Measurements from ENCODE around the gene PDIA6. TPM values are rescaled to one million over a fixed set of nuclear protein-coding genes. Genes with fewer than 3 reads are reported as not detected.

Gene PDIA6
- total and polyA plus RNA-seq, 2 donors (not counting 3 experiments of a cell fraction or from before 2014, with no cell fraction given) = 335 to 424 TPM

DNA sequence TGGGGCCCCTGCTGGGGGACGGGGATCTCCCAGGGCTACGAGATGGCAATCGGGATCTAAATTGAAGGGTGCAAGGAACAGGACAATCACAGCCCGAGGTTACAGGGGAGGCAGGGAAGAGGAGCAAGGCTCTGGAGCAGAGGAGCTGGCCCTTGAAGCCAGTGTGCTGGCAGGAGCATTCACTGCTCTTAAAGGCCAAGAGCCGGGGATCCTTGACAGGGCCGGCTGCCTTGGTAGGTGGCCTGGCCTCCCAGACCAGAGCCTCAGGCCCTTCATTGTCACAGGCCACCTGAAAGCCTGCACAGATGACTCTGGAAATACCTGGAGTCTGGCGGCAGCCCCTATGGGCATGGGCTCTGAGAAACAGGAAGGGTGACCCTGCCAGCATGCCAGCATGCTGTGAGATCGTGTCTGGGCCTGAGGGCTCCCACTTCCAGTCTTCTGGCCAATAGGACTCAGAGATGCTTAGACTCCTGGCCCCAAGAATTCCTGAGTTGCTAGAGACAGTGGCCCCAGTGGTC is 38.7 kb downstream of the PDIA6 start:
- CTCF ChIA-PET = no interaction called here
- H3K9me3 ChIP-seq (replicated peaks; ENCODE audit: control insufficient read depth, insufficient read depth, low read length) = no peaks in the 10 kb centered on the region
- H3K27ac ChIP-seq (ENCODE audit: insufficient read depth, low read depth, low read length) = no peak overlapping the region
- no peak overlapping the region for H3K4me2 ChIP-seq (ENCODE audit: insufficient read depth, low read length)
- no peaks in the 10 kb centered on the region for H4K20me1 ChIP-seq (replicated peaks; ENCODE audit: control insufficient read depth, extremely low read depth, insufficient read depth, low read length)
- no peak overlapping the region for H3K4me3 ChIP-seq (replicated peaks in 1 of 3; ENCODE audit: insufficient read depth in 1 of 3, low read depth in 1 of 3, low read length in 3 of 3)
- no TSS peak for BruUV-seq (replicated peaks)
- no peaks in the 10 kb centered on the region for H3K9me1 ChIP-seq (replicated peaks; ENCODE audit: control insufficient read depth, extremely low read depth, insufficient read depth, low read length)
- H3K79me2 ChIP-seq (ENCODE audit: control insufficient read depth, insufficient read depth, low read length) = no peaks in the 10 kb centered on the region
- intact Hi-C loops (cut with micrococcal nuclease) (no loop called here), dilution Hi-C loops (cut with MboI; ENCODE audit: extremely low pct_ligation_motif_present, low sequenced_read_pairs) (no loop called here)
- DNase-seq (ENCODE audit: low read depth, low spot score) (no peak), FAIRE-seq (no peak)
- no peaks in the 10 kb centered on the region for H3K27me3 ChIP-seq (ENCODE audit: control insufficient read depth in 2 of 2, insufficient read depth in 2 of 2, low read length in 2 of 2)
- no peak overlapping the region for H2AFZ ChIP-seq (ENCODE audit: low read depth, low read length)
- TF ChIP-seq EZH2 (IDR thresholded peaks at IDR 0.05; ENCODE audit: borderline replicate concordance, low read depth, low read length, severe bottlenecking) = no peak
- TF ChIP-seq MAX (IDR thresholded peaks at IDR 0.05; ENCODE audit: insufficient read depth, insufficient read length) = no peak
- no peak for TF ChIP-seq POLR2A (IDR thresholded peaks at IDR 0.05; ENCODE audit: low read depth, low read length)
- TF ChIP-seq FOS (IDR thresholded peaks at IDR 0.05; ENCODE audit: borderline replicate concordance, insufficient read depth, low read length) = no peak
- TF ChIP-seq JUN (IDR thresholded peaks at IDR 0.05; ENCODE audit: borderline replicate concordance, insufficient read depth, insufficient read length, low read depth) = no peak
- TF ChIP-seq POLR2AphosphoS5 (IDR thresholded peaks at IDR 0.05; ENCODE audit: insufficient read depth, low read depth, low read length) = no peak
- TF ChIP-seq, protein P1, sequence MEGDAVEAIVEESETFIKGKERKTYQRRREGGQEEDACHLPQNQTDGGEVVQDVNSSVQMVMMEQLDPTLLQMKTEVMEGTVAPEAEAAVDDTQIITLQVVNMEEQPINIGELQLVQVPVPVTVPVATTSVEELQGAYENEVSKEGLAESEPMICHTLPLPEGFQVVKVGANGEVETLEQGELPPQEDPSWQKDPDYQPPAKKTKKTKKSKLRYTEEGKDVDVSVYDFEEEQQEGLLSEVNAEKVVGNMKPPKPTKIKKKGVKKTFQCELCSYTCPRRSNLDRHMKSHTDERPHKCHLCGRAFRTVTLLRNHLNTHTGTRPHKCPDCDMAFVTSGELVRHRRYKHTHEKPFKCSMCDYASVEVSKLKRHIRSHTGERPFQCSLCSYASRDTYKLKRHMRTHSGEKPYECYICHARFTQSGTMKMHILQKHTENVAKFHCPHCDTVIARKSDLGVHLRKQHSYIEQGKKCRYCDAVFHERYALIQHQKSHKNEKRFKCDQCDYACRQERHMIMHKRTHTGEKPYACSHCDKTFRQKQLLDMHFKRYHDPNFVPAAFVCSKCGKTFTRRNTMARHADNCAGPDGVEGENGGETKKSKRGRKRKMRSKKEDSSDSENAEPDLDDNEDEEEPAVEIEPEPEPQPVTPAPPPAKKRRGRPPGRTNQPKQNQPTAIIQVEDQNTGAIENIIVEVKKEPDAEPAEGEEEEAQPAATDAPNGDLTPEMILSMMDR (IDR thresholded peaks at IDR 0.05; ENCODE audit: extremely low read depth in 1 of 2, insufficient read depth in 1 of 2, low read depth in 1 of 2, low read length in 2 of 2) = no peak
- no peak for TF ChIP-seq MYC (IDR thresholded peaks at IDR 0.05; ENCODE audit: low read depth, low read length)
- TF ChIP-seq GATA2 (IDR thresholded peaks at IDR 0.05; ENCODE audit: insufficient read depth, insufficient read length, low read depth, low read length) = no peak
- H3K36me3 ChIP-seq (ENCODE audit: control insufficient read depth in 2 of 2, extremely low read depth in 1 of 2, insufficient read depth in 2 of 2, low read length in 2 of 2) = peaks cover 0 to 7% of the 10 kb centered on the region in 2 experiments
- no peak overlapping the region for H3K9ac ChIP-seq (replicated peaks; ENCODE audit: extremely low read depth, insufficient read depth, low read length)
- H3K4me1 ChIP-seq (ENCODE audit: control insufficient read depth, extremely low read depth, insufficient read depth, low read length) = no peaks in the 10 kb centered on the region
- POLR2A ChIA-PET = no interaction called here

Data from endothelial cell of umbilical vein (primary cell).